Body of pancreas (tissue), 4 donors: ENCODE measurements around the gene PDCD7. TPM values are rescaled to one million over a fixed set of nuclear protein-coding genes. Genes with fewer than 3 reads are reported as not detected.
"Not testable (repeated sequence)": the region's sequence is repeated elsewhere in the genome, so short reads cannot be mapped to it uniquely, and the experiment has no call there.

Source experiments
- ATAC-seq: fragments of 150-250 bp; one replicate; pipeline ENCODE4 v1.9.1; 2016
- DNase-seq, 4 donors: peaks; one replicate each; pipeline ENCODE4 v3.0.0-alpha.2; 2019
- H3K27ac ChIP-seq, 4 donors: fragments of 200-600 bp; sonication (generic); 1 replicate in 3 of 4; 2 replicates in 1 of 4; pipeline versions ENCODE4 v1.5.1 to v1.6.1; 2016 to 2019; ENCODE audit warnings: mild to moderate bottlenecking in 1 of 4, mixed read lengths in 1 of 4, moderate library complexity in 1 of 4
- H3K27me3 ChIP-seq, 2 donors: fragments of 200-600 bp; sonication (generic); one replicate each; pipeline ENCODE4 v1.6.0; 2016; ENCODE audit warnings: mild to moderate bottlenecking in 1 of 2
- H3K36me3 ChIP-seq, 2 donors: fragments of 200-600 bp; sonication (generic); replicated peaks in 1 of 2; 2 replicates each; pipeline ENCODE4 v1.5.1; 2016; ENCODE audit warnings: low read depth in 2 of 2; ENCODE audit not compliant: insufficient read depth in 1 of 2
- H3K4me1 ChIP-seq: fragments of 200-600 bp; sonication (generic); one replicate; pipeline ENCODE4 v1.6.0; 2016
- H3K4me3 ChIP-seq, 2 donors: fragments of 200-600 bp; sonication (generic); 1 replicate in 1 of 2; 2 replicates in 1 of 2; pipeline ENCODE4 v1.5.1; 2016 to 2019
- H3K9me3 ChIP-seq, 3 donors: fragments of 200-600 bp; sonication (generic); 1 replicate in 2 of 3; 2 replicates in 1 of 3; pipeline ENCODE4 v1.5.1; 2016
- CTCF ChIP-seq, 7 experiments: fragments of 450-650 bp in 4 of 7; fragments of 200-600 bp in 3 of 7; sonication (generic) in 3 of 7; IDR thresholded peaks; one replicate each; pipeline ENCODE4 v1.5.1; 2016 to 2019; ENCODE audit warnings: antibody characterized with exemption in 7 of 7
- POLR2A ChIP-seq, 3 donors: fragments of 450-650 bp; IDR thresholded peaks; one replicate each; pipeline ENCODE4 v1.6.1; 2016; ENCODE audit warnings: antibody characterized with exemption in 3 of 3, mild to moderate bottlenecking in 2 of 3
- WGBS, 2 donors: methylation state at CpG; one replicate each; pipeline ENCODE4 v1.1.5; 2017; 5-methylcytosine and 5-hydroxymethylcytosine counted together
- intact Hi-C: fragments of 100-400 bp; cut with DNase I; formaldehyde crosslinking; loops from one replicate; pipeline ENCODE4 v1.15.1; 2023
- total RNA-seq, 2 donors: library from RNA; depleted of rRNA; stranded (reverse); fragments of >200 nt; gene quantifications; one replicate each; pipeline ENCODE4 v1.1.0, GENCODE V29; 2016

The PDCD7 gene
- total RNA-seq, 2 donors from 2014 or later: 18.2 to 35.6 TPM

GRCh38 chr15:65076486-65077290, 56.9 kb downstream of the PDCD7 start, which contains the start of gene KBTBD13:
Gene KBTBD13, plus strand, starts transcription at chr15:65076746. Its CDS starts 70 bp downstream, at chr15:65076816.
- Histone ChIP-seq H3K27ac (no peak within 1 kb of the TSS), H3K9me3 (no peaks in the 10 kb centered on the region), H3K4me3 (no peak within 1 kb of the TSS), H3K27me3 (peaks cover 0 to 9% of the 10 kb centered on the region in 2 donors), H3K4me1 (peaks cover 10% of the 10 kb centered on the region), H3K36me3 (no peaks in the 10 kb centered on the region)
- intact Hi-C loops: no loop called here
- ATAC-seq: no peak
- TF ChIP-seq POLR2A (IDR thresholded peaks at IDR 0.05): no peak
- TF ChIP-seq CTCF (IDR thresholded peaks at IDR 0.05): no peak
- no peak for DNase-seq
- WGBS, 2 donors: 55 to 94% methylated on average over 7 to 71 of the region's 73 CpGs

GRCh38 chr15:65075607-65076395, 57.8 kb downstream of the PDCD7 start:
- H3K36me3 ChIP-seq, H3K4me3 ChIP-seq, H3K27ac ChIP-seq, H3K4me1 ChIP-seq, H3K27me3 ChIP-seq, DNase-seq, ATAC-seq, H3K9me3 ChIP-seq, intact Hi-C loops: not testable (repeated sequence)
- WGBS, 2 donors: 64 to 65% methylated on average over 12 of the region's 12 CpGs

GRCh38 chr15:65074946-65075345, 58.7 kb downstream of the PDCD7 start:
- intact Hi-C loops, H3K27ac ChIP-seq, ATAC-seq, H3K4me1 ChIP-seq, H3K36me3 ChIP-seq, H3K27me3 ChIP-seq, H3K4me3 ChIP-seq, H3K9me3 ChIP-seq, DNase-seq: not testable (repeated sequence)
- 97% methylated on average over 20 of the region's 22 CpGs; no CpG with 5 or more reads in 1 of the 2 donors for WGBS, 2 donors

GRCh38 chr15:65072617-65073016, 61.0 kb downstream of the PDCD7 start:
- DNase-seq: no peak
- no peak overlapping the region for H3K4me3 ChIP-seq
- no peaks in the 10 kb centered on the region for H3K36me3 ChIP-seq
- peaks cover 6% of the 10 kb centered on the region for H3K4me1 ChIP-seq
- H3K27ac ChIP-seq: no peak overlapping the region
- intact Hi-C loops: no loop called here
- no peak for ATAC-seq
- peaks cover 0 to 12% of the 10 kb centered on the region in 2 donors for H3K27me3 ChIP-seq
- 85 to 88% methylated on average over 3 of the region's 3 CpGs for WGBS, 2 donors
- TF ChIP-seq CTCF (IDR thresholded peaks at IDR 0.05) (no peak), POLR2A (IDR thresholded peaks at IDR 0.05) (no peak)
- no peaks in the 10 kb centered on the region for H3K9me3 ChIP-seq

GRCh38 chr15:65072027-65072426, 61.6 kb downstream of the PDCD7 start:
- intact Hi-C loops: no loop called here
- ATAC-seq: no peak
- 50 to 53% methylated on average over 1 of the region's 1 CpG for WGBS, 2 donors
- TF ChIP-seq CTCF (IDR thresholded peaks at IDR 0.05) (no peak), POLR2A (IDR thresholded peaks at IDR 0.05) (no peak)
- Histone ChIP-seq H3K4me3 (no peak overlapping the region), H3K9me3 (no peaks in the 10 kb centered on the region), H3K27ac (no peak overlapping the region), H3K4me1 (peaks cover 6% of the 10 kb centered on the region), H3K27me3 (peaks cover 0 to 11% of the 10 kb centered on the region in 2 donors), H3K36me3 (no peaks in the 10 kb centered on the region)
- DNase-seq: peak in 1 of 4 donors; percentile 26
